ENCODE data around the gene ADCY9.
"Not testable (repeated sequence)": the region's sequence is repeated elsewhere in the genome, so short reads cannot be mapped to it uniquely, and the experiment has no call there.

The ADCY9 gene

DNA sequence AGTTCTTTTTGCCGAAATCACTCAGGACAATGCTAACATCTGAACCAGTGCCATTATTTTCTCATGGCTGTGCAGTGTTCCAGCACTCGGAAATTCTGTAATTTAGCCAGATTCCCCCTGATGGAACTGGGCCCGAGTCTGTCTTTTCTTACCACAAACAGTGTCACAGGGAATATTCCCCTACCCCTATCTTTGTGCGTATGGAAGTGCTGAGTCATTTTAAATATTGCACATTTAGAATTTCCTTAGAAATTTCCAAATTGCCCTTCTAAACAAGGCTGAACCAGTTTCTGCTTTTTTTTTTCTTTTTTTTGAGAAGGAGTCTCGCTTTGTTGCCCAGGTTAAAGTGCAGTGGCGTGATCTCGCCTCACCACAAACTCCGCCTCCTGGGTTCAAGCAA is 147.7 kb downstream of the ADCY9 start:
- DNase-seq: no peak

- DNase-seq: no peak
Observed at GRCh38 chr16:3966681-3967080, 149.6 kb downstream of the ADCY9 start.

DNA sequence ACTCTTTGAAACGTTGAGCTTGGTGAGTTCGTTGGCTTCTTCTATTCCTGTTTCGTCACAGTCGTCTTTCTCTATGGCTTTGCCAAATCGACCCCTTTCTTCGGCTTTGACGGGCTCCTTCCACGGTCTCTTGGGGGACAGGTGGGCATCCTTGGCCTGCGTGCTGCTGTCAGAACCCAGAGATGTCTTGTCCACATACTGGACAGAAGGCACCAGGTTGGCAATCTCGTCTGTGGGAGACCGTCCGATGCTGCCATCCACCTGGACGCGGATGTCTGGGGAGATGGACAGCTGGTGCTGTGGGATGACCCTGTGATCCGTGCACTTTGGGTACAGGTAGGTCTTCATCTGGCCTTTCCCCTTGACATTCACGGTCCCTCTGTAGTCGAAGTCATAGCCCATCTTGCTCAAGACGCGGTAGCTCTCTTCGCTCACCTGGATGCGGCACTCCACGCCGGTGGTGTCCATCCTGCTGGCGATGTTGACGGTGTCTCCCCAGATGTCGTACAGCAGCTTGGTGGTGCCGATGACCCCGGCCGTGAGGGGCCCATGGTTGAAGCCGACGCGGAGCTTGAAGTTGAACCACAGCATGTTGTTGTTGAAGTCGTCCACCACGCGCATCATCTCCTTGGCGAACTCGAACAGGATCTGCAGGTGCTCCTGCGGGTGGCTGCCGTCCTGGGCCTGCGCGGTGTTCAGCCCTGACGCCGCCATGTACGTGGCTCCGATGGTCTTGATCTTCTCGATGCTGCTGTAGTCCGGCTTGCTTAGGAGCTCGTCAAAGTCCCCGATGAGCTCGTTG is 150.3 kb downstream of the ADCY9 start:
- DNase-seq: no peak

GRCh38 chr16:3965306-3965705 is 150.9 kb downstream of the ADCY9 start:
- DNase-seq: no peak

- DNase-seq: no peak
Observed at GRCh38 chr16:3964686-3965290, 151.5 kb downstream of the ADCY9 start.

DNA sequence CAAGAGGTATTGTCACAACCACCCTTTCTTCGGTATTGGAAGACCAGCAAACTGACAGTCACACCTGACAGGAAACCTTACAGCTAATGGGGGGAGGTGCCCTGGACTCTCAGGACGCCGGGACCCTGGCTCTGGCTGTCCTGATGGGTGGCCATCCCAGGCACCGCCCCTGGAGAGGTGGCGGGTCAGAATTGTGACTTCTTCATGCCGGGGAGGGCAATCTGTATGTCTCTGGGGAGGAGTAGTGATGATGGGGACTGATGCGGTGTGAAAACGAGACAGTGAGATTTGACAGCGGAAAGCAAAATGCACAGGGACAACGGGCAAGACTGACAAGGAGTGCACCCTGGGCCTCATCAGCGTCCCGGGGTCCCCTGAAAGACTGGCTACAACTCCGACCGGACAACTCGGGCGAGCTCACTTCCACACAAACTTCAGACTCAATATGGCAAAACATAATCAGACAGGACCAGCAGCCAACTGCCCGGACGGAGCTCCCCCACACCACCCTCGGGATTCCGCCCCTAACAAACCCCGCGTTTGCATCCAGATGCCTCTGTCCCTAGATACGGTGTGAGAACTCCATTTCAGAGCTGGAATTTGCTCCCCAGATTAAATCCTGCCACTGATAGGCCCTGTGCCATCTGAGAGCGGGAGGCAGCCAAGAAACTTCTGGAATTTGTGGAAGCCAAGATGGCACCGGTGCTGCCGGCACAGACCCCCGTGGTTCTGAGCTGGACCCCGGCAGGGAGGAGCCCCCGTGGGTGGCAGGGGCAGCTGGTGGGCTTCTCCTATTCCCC is 152.2 kb downstream of the ADCY9 start:
- DNase-seq: no peak

GRCh38 chr16:3963203-3963602 is 153.0 kb downstream of the ADCY9 start:
- no peak for DNase-seq

DNA sequence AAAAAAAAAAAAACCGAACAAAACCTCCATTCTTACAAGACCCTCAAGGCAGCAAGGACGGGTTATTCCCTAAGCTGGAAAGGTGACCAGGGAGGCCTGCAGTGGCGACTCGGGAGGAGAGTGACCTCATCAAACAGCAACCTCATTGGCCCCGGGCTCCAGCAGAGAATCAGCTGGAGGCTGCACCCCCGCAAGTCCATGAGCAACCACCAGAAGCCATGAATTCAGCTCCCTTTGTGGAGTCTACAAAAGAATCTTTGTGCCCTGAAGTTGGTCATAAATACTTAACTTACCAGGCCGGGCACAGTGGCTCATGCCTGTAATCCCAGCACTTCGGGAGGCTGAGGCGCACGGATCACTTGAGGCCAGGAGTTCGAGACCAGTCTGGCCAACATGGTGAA is 154.8 kb downstream of the ADCY9 start:
- DNase-seq: no peak

GRCh38 chr16:3959926-3960590 is 156.2 kb downstream of the ADCY9 start:
- not testable (repeated sequence) for DNase-seq

GRCh38 chr16:3959148-3959547 is 157.1 kb downstream of the ADCY9 start:
- DNase-seq: no peak

DNA sequence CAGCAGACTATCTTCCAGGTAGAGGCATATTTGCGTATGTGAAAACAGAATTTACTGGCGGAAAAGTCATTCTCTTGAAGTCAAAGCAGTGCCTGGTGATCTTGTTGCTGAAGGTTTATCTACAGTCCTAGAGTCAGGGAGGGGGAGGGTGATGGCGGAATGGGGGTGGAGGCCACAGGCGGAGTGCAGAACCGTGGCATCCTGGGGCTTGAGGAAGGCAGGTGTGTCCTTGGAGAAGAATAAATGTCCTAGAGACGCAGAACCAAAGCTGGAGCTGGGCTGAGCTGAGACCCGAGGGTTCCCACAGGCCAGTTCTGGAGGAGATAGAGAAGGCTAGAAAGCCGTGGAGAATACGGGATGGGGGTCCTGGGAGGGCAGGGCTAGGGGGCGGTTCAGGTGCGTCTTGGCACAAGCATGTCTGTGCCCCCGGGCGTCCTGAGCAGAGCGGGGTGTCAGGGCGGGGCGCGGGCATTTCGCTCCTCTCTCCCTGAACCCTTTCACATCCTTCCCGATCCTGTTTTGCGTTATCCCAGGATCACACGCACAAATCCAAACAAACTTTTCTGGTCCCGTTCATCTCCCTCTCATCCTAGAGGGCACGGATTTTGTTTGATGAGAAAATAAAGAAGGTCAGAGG is 158.8 kb downstream of the ADCY9 start:
- no peak for DNase-seq

- DNase-seq: no peak
Observed at GRCh38 chr16:3954411-3954921, 161.8 kb downstream of the ADCY9 start.

- DNase-seq: no peak
Observed at GRCh38 chr16:3953728-3954410, 162.4 kb downstream of the ADCY9 start.

DNA sequence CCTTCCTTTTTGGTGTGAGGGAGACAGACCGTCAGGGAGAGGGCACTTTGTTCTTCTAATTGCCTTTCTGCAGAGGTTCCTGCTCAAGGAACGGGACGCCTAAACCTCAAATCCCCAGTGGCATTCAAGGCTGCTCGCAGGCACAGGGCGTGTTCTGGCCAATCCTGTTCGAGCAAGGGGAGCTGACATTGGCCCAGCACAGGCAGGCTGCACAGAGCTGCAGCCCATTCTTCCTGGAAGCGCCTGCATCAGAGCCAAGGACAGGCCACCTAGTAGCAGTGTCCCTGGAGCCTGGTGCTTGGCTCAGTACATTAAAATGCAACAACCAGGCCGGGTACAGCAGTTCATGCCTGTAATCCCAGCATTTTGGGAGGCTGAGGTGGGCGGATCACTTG is 163.5 kb downstream of the ADCY9 start:
- DNase-seq: no peak

- no peak for DNase-seq
Observed at GRCh38 chr16:3951861-3952736, 164.1 kb downstream of the ADCY9 start.

- not testable (repeated sequence) for DNase-seq
Observed at GRCh38 chr16:3951380-3951779, 164.9 kb downstream of the ADCY9 start.

- DNase-seq: no peak
Observed at GRCh38 chr16:3950343-3951193, 165.7 kb downstream of the ADCY9 start.

GRCh38 chr16:3949946-3950342 is 166.3 kb downstream of the ADCY9 start:
- DNase-seq: no peak

GRCh38 chr16:3949287-3949686 is 167.0 kb downstream of the ADCY9 start:
- no peak for DNase-seq

Data from activated T-cell treated with anti-CD3 and anti-CD28 coated beads for 4 hours (primary cell).